RWPE1 (cell line): ENCODE measurements around the gene KDM6B.

ENCODE experiments used
- CTCF ChIA-PET: fragments of 350-600 bp; sonication (Branson Sonifier 250); formaldehyde crosslinking; extraction: SDS; loops from one replicate; lab custom pipeline; 2021; lab: Yijun Ruan, JAX
- POLR2A ChIA-PET: fragments of 400-600 bp; formaldehyde crosslinking; extraction: SDS; loops from one replicate; lab custom pipeline; 2020; ENCODE audit warnings: antibody characterized with exemption; ENCODE audit not compliant: low non-redundant PET; lab: Yijun Ruan, JAX
- DNase-seq: peaks from one replicate; pipeline ENCODE4 v3.0.0; 2012; ENCODE audit warnings: low spot score
- H3K27ac ChIP-seq: fragments of 450-650 bp; 2 replicates; pipeline ENCODE4 v1.5.1; 2017
- TF ChIP-seq, protein P1 (sequence below): fragments of 450-650 bp; conservative IDR thresholded peaks from 2 replicates; pipeline ENCODE4 v1.5.1; 2017; ENCODE audit warnings: low read depth, mild to moderate bottlenecking

KDM6B gene

DNA sequence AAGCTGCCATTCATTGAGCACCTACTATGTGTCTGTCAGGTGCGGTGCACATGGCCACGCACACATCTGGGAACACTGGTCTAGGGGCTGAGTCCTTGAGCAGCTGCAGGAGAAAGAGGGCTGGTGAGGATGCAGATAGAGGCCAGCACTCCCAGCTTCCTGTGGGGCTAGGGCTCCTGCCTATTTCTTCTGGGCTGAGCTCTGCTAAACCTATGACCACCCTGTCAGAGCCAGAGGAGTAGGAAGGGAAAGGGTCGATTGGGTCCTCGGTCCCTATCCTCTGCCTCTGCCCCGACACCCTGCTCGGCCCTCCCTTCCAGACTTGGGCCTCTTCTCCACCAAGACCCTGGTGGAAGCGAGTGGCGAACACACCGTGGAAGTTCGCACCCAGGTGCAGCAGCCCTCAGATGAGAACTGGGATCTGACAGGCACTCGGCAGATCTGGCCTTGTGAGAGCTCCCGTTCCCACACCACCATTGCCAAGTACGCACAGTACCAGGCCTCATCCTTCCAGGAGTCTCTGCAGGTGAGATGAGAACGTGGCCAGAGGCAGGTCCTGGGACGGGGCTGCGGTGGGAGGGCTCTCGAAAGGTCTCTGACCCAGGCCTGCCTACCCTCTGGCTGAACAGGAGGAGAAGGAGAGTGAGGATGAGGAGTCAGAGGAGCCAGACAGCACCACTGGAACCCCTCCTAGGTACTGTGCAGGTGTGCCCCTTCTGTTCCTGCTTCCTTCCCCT, 16.9 kb downstream of the KDM6B start:
- no peak for DNase-seq
- CTCF ChIA-PET = interaction anchor here (0.6 to 1.5 kb wide), 8 partner anchors 12 to 273 kb away, joined by 3 to 5 read pairs (median 4); no protein-coding TSS in a partner anchor
- TF ChIP-seq, protein P1, sequence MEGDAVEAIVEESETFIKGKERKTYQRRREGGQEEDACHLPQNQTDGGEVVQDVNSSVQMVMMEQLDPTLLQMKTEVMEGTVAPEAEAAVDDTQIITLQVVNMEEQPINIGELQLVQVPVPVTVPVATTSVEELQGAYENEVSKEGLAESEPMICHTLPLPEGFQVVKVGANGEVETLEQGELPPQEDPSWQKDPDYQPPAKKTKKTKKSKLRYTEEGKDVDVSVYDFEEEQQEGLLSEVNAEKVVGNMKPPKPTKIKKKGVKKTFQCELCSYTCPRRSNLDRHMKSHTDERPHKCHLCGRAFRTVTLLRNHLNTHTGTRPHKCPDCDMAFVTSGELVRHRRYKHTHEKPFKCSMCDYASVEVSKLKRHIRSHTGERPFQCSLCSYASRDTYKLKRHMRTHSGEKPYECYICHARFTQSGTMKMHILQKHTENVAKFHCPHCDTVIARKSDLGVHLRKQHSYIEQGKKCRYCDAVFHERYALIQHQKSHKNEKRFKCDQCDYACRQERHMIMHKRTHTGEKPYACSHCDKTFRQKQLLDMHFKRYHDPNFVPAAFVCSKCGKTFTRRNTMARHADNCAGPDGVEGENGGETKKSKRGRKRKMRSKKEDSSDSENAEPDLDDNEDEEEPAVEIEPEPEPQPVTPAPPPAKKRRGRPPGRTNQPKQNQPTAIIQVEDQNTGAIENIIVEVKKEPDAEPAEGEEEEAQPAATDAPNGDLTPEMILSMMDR = no peak
- peak overlapping the region; percentile 94 for H3K27ac ChIP-seq
- POLR2A ChIA-PET = interaction anchor here (1.0 to 1.5 kb wide), 2 partner anchors 8 to 16 kb away, joined by 3 to 5 read pairs; no protein-coding TSS in a partner anchor

DNA sequence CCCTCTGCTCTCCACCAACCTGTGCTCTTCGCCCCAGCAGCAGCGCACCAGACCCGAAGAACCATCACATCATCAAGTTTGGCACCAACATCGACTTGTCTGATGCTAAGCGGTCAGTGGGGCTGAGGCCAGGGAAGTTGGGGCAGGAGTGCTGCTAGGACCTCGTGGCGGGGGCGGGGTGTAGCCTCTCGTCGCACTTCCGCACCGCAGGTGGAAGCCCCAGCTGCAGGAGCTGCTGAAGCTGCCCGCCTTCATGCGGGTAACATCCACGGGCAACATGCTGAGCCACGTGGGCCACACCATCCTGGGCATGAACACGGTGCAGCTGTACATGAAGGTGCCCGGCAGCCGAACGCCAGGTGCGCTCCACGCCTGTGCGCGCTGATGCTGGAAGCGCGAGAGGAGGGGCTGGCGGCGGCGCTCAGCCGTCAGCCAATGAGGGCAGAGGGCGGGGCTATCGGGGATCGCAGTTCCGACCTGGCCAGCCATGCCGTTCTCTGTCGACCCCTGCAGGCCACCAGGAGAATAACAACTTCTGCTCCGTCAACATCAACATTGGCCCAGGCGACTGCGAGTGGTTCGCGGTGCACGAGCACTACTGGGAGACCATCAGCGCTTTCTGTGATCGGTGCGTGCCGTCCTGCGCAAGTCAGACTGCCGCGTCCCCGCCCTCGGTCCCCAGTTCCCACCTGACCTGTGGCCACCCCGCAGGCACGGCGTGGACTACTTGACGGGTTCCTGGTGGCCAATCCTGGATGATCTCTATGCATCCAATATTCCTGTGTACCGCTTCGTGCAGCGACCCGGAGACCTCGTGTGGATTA, 17.6 kb downstream of the KDM6B start:
- DNase-seq = peak; percentile 83
- TF ChIP-seq, protein P1 = peak; percentile 96
- H3K27ac ChIP-seq = peak overlapping the region; percentile 94
- ChIA-PET POLR2A (interaction anchor here (1.5 kb wide), 1 partner anchor 9 kb away, joined by 5 read pairs; no protein-coding TSS in a partner anchor), CTCF (interaction anchor here (0.6 to 1.5 kb wide), 8 partner anchors 13 to 274 kb away, joined by 3 to 5 read pairs (median 4); no protein-coding TSS in a partner anchor)

DNA sequence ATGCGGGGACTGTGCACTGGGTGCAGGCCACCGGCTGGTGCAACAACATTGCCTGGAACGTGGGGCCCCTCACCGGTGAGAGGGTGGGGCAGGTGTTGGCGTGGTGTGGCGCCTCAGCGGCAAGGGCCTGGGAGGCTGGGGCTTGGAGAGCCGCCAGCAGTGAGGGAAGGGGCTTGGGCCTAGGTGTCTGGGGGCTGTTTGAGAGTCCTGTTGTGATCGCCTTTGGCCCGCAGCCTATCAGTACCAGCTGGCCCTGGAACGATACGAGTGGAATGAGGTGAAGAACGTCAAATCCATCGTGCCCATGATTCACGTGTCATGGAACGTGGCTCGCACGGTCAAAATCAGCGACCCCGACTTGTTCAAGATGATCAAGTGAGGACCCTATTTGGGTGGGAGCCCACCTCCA, 18.2 kb downstream of the KDM6B start:
- POLR2A ChIA-PET = no interaction called here
- CTCF ChIA-PET = interaction anchor here (0.6 to 1.0 kb wide), 2 partner anchors 20 to 109 kb away, joined by 3 to 5 read pairs; no protein-coding TSS in a partner anchor

DNA sequence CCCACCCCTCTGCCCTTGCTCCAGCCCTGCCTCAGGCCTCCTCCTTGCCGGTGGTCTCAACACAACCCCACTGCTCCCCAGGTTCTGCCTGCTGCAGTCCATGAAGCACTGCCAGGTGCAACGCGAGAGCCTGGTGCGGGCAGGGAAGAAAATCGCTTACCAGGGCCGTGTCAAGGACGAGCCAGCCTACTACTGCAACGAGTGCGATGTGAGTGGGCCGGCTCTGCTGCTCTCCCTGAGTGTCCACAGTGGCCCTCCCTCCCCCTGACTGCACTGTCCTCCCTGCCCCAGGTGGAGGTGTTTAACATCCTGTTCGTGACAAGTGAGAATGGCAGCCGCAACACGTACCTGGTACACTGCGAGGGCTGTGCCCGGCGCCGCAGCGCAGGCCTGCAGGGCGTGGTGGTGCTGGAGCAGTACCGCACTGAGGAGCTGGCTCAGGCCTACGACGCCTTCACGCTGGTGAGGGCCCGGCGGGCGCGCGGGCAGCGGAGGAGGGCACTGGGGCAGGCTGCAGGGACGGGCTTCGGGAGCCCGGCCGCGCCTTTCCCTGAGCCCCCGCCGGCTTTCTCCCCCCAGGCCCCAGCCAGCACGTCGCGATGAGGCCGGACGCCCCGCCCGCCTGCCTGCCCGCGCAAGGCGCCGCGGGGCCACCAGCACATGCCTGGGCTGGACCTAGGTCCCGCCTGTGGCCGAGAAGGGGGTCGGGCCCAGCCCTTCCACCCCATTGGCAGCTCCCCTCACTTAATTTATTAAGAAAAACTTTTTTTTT, 19.1 kb downstream of the KDM6B start:
- ChIA-PET POLR2A (no interaction called here), CTCF (interaction anchor here (0.6 to 0.7 kb wide), 2 partner anchors 18 to 21 kb away, joined by 3 to 5 read pairs; no protein-coding TSS in a partner anchor)
- DNase-seq = no peak
- peak overlapping the region; percentile 94 for H3K27ac ChIP-seq
- TF ChIP-seq, protein P1 = no peak

More for the DNA sequence above, 18.2 kb downstream of the KDM6B start:
- TF ChIP-seq, protein P1 = no peak
- peak overlapping the region; percentile 94 for H3K27ac ChIP-seq
- DNase-seq = no peak

DNA sequence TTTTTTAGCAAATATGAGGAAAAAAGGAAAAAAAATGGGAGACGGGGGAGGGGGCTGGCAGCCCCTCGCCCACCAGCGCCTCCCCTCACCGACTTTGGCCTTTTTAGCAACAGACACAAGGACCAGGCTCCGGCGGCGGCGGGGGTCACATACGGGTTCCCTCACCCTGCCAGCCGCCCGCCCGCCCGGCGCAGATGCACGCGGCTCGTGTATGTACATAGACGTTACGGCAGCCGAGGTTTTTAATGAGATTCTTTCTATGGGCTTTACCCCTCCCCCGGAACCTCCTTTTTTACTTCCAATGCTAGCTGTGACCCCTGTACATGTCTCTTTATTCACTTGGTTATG, 19.6 kb downstream of the KDM6B start:
- no peak for DNase-seq
- TF ChIP-seq, protein P1 = no peak
- peak overlapping the region; percentile 94 for H3K27ac ChIP-seq
- ChIA-PET CTCF (interaction anchor here (0.7 kb wide), 1 partner anchor 19 kb away, joined by 5 read pairs; no protein-coding TSS in a partner anchor), POLR2A (no interaction called here)
